ENCODE results near the gene CPSF4.

CPSF4 gene

GRCh38 chr7:99438573-99439480 lies at the start of gene CPSF4, which contains the start of gene PTCD1:
CPSF4 (plus strand) TSS chr7:99438943; CDS start chr7:99439083, 140 bp downstream.
PTCD1 (minus strand) TSS chr7:99438798; CDS start chr7:99435242, 3,556 bp downstream.
- DNase-seq (ENCODE audit: low read depth): peak; percentile 80

- DNase-seq (ENCODE audit: low read depth): no peak
Measured at GRCh38 chr7:99389772-99390171, 49.0 kb upstream of the CPSF4 start.

DNA sequence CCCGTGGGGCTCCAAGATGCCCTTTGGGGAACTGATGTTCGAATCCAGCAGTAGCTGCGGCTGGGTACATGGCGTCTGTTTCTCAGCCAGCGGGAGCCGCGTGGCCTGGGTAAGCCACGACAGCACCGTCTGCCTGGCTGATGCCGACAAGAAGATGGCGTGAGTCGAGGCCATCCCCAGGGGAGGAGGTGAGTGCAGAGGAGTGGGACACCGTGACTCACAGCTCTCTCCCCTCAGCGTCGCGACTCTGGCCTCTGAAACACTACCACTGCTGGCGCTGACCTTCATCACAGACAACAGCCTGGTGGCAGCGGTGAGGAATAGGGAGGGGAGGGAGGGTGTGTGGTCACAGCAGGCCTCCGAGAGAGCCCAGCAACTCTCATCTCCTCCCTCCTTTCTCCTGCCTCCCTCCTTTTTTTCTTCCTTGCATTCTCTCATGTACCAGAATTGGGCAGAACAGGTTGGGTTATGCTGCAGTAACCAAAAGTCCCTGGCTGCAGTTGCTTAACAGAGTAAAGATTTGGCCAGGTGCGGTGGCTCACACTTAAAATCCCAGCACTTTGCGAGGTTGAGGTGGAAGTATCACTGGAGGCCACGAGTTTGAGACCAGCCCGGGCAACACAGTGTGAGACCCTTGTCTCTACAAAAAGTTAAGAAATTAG lies 47.7 kb upstream of the CPSF4 start:
- DNase-seq (ENCODE audit: low read depth): no peak

- no peak for DNase-seq (ENCODE audit: low read depth)
Measured at GRCh38 chr7:99392046-99392445, 46.7 kb upstream of the CPSF4 start.

DNA sequence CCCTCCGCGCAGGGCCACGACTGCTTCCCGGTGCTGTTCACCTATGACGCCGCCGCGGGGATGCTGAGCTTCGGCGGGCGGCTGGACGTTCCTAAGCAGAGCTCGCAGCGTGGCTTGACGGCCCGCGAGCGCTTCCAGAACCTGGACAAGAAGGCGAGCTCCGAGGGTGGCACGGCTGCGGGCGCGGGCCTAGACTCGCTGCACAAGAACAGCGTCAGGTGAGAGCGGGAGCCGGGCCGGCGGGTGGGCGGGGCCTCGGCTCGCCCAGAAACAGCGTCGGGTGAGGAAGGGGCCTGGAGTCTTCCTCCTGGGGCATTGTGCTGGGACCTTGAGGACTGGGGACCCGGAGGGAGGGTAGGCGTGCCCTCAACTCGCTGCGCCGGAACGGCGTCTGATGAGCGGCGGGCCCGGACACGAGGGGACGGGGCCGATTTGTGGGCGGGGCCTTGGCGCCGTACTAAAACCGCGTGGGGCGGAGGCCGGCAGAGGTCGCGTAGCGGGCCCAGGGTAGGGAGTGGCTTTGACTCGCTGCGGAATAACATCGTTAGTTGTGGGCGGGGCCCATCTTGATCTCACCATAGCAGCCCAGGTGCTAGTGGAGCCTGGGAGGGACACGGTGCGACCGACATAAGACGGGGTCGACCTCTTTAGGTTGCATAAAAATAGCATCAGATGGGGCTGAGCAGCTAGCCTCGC lies 45.9 kb upstream of the CPSF4 start:
- peak; percentile 73 for DNase-seq (ENCODE audit: low read depth)

GRCh38 chr7:99393355-99394187 lies 45.2 kb upstream of the CPSF4 start:
- DNase-seq (ENCODE audit: low read depth): no peak

GRCh38 chr7:99394188-99394502 lies 44.6 kb upstream of the CPSF4 start:
- no peak for DNase-seq (ENCODE audit: low read depth)

GRCh38 chr7:99395616-99396327 lies 43.0 kb upstream of the CPSF4 start:
- no peak for DNase-seq (ENCODE audit: low read depth)

DNA sequence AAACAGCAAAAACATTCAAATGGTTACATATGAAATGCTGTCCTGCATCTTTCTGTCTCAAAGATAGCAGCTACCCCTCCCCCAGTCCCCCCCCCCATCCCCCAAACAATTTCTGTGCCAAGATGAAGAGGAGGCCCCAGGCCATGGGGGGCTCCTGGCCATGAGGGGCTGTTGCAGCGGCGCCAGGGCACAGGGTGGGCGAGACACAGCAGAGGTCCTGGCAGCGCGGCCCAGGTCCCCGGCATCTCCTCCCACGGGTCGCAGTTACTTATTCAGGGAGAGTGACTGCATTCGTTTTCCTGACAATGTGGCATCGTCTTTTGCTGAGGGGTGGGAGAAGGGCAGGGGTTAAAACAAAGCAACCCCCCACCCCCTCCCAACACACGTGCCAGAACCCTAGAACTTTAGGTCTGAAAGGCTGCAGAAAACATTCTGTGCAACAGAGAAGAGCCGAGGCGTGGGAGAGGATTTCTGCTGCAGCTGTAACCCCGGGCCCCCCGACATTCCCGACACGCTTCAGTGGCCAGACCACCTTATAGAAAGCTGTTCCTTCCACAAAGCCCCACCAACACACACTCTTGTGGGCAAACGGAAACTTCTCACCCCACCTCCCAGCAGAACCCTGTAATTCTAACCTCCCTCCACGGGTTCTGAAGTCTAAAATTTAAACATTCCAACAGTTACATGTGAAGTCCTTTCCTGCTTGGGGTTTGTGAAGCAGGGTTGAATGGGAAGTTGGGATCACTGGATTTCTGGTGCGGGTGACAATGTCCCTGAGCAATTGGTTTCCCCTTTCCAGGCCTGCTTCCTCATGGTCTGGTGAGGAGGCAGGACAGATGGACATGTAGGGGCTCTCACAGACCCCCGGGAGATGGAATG lies 42.1 kb upstream of the CPSF4 start:
- no peak for DNase-seq (ENCODE audit: low read depth)

DNA sequence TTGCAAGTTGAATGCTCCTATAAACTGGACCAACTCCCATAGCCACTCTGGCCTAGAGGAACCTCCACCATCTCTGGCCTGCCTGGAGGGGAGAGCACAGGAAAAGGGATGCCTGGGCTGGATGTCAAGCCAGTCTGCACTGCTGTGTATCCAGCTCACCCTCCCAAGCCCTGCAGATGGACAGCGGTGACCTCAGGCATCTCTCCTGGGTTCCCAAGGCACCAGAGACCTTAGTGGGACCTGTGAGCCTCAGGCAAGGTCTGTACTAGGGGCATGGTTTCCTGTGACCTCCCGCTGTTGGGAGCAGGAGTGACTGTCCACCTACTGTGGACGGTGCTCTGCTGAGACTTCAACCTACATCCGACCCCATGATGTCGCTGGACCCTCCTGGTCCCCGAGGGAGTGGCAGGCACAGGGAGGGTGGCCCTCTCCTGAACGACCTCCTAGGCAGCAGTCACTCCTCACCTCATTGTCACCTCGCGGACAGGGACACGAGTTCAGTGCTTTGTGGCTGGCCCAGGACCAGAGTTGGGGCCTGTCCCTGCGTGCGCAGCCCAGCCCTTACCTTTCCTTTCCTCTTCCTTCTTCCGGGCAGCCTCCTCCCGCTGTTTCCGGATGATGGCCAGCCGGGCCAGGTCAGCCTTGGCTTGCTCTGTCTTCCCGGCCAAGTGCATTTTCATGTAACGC lies 41.3 kb upstream of the CPSF4 start:
- no peak for DNase-seq (ENCODE audit: low read depth)

DNA sequence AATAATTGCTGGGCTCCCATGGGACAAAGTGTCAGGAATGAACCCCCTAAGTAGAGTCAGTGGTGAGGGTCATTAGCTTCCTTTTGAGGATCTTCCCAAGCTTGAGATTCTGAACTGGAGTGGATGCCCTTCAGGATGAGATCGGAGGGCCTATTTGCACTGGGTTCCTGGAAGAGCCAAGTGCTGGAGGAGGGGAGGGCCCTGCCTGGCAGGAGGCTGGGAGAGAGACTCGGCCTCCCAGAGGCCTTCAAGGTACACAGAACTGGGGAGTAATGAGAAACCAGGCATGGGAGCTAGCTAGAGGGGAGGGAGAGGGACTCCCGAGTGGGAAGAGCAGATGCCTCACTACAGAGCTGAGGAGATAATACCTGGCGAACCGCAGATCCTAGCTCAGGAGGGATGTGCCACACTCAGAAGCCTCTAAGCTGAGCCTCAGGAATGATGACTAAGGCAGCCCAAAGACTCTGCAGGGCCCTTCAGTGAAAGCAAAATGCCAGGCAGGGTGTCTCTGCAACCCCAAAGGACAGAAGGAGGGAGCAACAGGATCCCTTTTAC lies 39.8 kb upstream of the CPSF4 start:
- DNase-seq (ENCODE audit: low read depth): no peak

- DNase-seq (ENCODE audit: low read depth): no peak
Measured at GRCh38 chr7:99399597-99399996, 39.1 kb upstream of the CPSF4 start.

DNA sequence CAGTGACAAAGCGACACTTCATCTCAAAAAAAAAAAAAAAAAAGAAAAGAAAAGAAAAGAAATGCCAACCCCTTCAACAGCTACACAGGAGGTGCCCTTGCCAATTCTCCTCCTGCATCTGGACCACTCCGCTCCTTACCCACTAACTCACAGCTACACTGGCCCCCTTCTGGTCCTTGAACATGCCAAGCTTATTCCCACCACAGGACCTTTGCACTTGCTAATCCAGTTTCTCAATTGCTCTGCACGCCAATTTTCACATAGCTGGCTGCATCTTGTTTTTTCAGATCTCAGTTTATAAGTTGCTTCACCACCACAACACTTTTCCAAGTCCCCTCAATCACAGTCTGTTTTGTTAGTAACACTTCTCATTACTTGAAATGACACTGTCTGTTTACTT lies 35.9 kb upstream of the CPSF4 start:
- DNase-seq (ENCODE audit: low read depth): no peak

GRCh38 chr7:99403764-99404163 lies 35.0 kb upstream of the CPSF4 start:
- no peak for DNase-seq (ENCODE audit: low read depth)

- no peak for DNase-seq (ENCODE audit: low read depth)
Measured at GRCh38 chr7:99404235-99404976, 34.3 kb upstream of the CPSF4 start.

- DNase-seq (ENCODE audit: low read depth): no peak
Measured at GRCh38 chr7:99404977-99405320, 33.8 kb upstream of the CPSF4 start.

DNA sequence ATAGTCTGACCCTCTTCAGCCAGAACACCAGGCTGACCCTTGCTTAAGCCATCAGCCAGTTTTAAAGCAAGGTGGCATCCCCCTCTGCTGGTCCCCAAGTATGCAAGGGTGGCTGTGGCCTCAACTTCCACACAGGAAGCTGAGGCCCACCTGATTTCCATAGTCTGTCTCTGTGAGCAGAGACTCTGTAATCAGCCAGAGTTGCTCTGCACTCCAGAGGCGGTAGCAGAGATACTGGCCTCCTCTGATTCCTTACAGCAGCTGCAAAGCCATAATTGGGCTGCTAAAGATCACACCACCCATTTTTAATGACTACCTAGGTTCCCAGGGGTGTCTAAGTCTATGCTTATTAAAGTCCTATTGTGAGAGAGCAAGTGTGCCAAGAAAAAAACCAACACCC lies 32.2 kb upstream of the CPSF4 start:
- no peak for DNase-seq (ENCODE audit: low read depth)

GRCh38 chr7:99407872-99408378 lies 30.8 kb upstream of the CPSF4 start:
- no peak for DNase-seq (ENCODE audit: low read depth)

Measured in activated T-helper 1 cell treated with Interleukin-2 at 50 U/mL for 16 hours (primary cell).